HG03442 (cell line): ENCODE results near the gene RALGPS1.

Source experiments
- ATAC-seq: cut with Tn5 transposase; IDR thresholded peaks from one replicate; pipeline ENCODE4 v1.9.1; 2021; ENCODE audit warnings: mild to moderate bottlenecking, moderate library complexity; ENCODE audit not compliant: unreplicated experiment

Gene RALGPS1

GRCh38 chr9:127050152-127050551, 135.6 kb downstream of the RALGPS1 start:
- no peak for ATAC-seq

- no peak for ATAC-seq
Measured at GRCh38 chr9:127050591-127051001, 136.0 kb downstream of the RALGPS1 start.

- no peak for ATAC-seq
Measured at GRCh38 chr9:127051881-127052595, 137.5 kb downstream of the RALGPS1 start.

GRCh38 chr9:127053057-127053821, 138.7 kb downstream of the RALGPS1 start:
- no peak for ATAC-seq

- ATAC-seq: no peak
Measured at GRCh38 chr9:127053960-127054359, 139.4 kb downstream of the RALGPS1 start.

- no peak for ATAC-seq
Measured at GRCh38 chr9:127055745-127056402, 141.3 kb downstream of the RALGPS1 start.

GRCh38 chr9:127056446-127056845, 141.9 kb downstream of the RALGPS1 start:
- ATAC-seq: no peak

GRCh38 chr9:127058011-127058644, 143.5 kb downstream of the RALGPS1 start:
- no peak for ATAC-seq

- ATAC-seq: no peak
Measured at GRCh38 chr9:127058645-127059021, 144.1 kb downstream of the RALGPS1 start.

- no peak for ATAC-seq
Measured at GRCh38 chr9:127059030-127059429, 144.4 kb downstream of the RALGPS1 start.

GRCh38 chr9:127059765-127060361, 145.3 kb downstream of the RALGPS1 start:
- no peak for ATAC-seq

GRCh38 chr9:127061411-127061810, 146.8 kb downstream of the RALGPS1 start:
- no peak for ATAC-seq

- ATAC-seq: no peak
Measured at GRCh38 chr9:127064335-127064734, 149.8 kb downstream of the RALGPS1 start.

GRCh38 chr9:127065592-127065991, 151.0 kb downstream of the RALGPS1 start:
- ATAC-seq: no peak

GRCh38 chr9:127066060-127066850, 151.7 kb downstream of the RALGPS1 start:
- ATAC-seq: no peak

GRCh38 chr9:127066851-127067136, 152.2 kb downstream of the RALGPS1 start:
- ATAC-seq: no peak

- no peak for ATAC-seq
Measured at GRCh38 chr9:127067603-127068220, 153.1 kb downstream of the RALGPS1 start.

- no peak for ATAC-seq
Measured at GRCh38 chr9:127074561-127075548, 160.3 kb downstream of the RALGPS1 start.
